ENCODE measurements around the gene PRIM1. TPM values are rescaled to one million over a fixed set of nuclear protein-coding genes. Genes with fewer than 3 reads are reported as not detected.

PRIM1 gene
- polyA plus RNA-seq, 1 donor (not counting 4 experiments of a cell fraction or from before 2014, with no cell fraction given), result 12.0 TPM

DNA sequence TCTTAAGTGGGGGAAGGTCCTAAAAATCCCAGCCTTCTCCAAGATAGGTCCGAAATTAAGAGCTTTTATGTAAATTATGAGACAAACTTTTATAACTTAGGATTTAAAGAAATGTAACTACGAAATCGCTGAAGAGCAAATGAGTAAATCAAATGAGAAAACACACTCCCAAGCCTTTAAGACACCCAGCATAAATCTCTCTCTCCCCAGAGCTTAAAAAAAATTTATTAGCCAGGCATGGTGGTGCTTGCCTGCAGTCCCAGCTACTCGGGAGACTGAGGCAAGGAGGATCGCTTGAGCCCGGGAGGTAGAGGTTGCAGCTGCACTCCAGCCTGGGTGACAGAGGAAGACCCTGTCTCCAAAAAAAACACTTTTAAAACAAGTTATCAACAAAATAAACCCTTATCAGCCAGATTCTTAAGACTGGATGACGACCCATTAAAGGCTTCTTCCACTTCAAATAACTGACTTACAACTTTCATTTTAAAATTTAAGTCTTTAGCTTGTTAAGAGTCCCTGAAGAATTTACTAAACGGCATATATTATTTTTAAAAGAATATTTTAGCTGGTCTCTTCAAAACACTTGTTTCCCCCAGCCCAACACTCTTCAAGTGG, 67.3 kb downstream of the PRIM1 start:
- Histone ChIP-seq H3K79me2 (ENCODE audit: control insufficient read depth, insufficient read depth, low read length) (peaks cover 80% of the 10 kb centered on the region), H4K20me1 (ENCODE audit: control insufficient read depth, extremely low read depth, insufficient read depth, low read length) (peaks cover 30% of the 10 kb centered on the region), H3K27ac (ENCODE audit: control insufficient read depth, insufficient read depth, low read length) (peak overlapping the region; percentile 39), H3K9me1 (ENCODE audit: control insufficient read depth, extremely low read depth, insufficient read depth, low read length) (no peaks in the 10 kb centered on the region), H3K4me1 (ENCODE audit: control insufficient read depth, extremely low read depth, insufficient read depth, low read length) (peaks cover 21% of the 10 kb centered on the region), H3K9me3 (ENCODE audit: control insufficient read depth, low read depth, low read length) (no peaks in the 10 kb centered on the region), H3K9ac (ENCODE audit: control insufficient read depth, extremely low read depth, insufficient read depth, low read length) (peak overlapping the region; percentile 58), H3K36me3 (ENCODE audit: control insufficient read depth in 2 of 2, extremely low read depth in 1 of 2, insufficient read depth in 2 of 2, low read length in 2 of 2) (peaks cover 4 to 8% of the 10 kb centered on the region in 2 experiments), H3K27me3 (ENCODE audit: control insufficient read depth, extremely low read depth, insufficient read depth, low read length) (no peaks in the 10 kb centered on the region), H3K4me3 (ENCODE audit: control insufficient read depth in 2 of 3, extremely low read depth in 1 of 3, insufficient read depth in 2 of 3, low read depth in 1 of 3, low read length in 3 of 3) (peak overlapping the region; percentile 63 to 98 (median 93)), H2AFZ (ENCODE audit: control insufficient read depth, low read length) (no peak overlapping the region), H3K4me2 (ENCODE audit: control insufficient read depth, extremely low read depth, insufficient read depth, low read depth, low read length) (peak overlapping the region; percentile 90)
- DNase-seq (ENCODE audit: low read depth, low spot score), result no peak
- dilution Hi-C loops (cut with MboI; ENCODE audit: extremely low pct_ligation_motif_present, low sequenced_read_pairs), result no loop called here
- no peak for FAIRE-seq
- TF ChIP-seq, protein P1, sequence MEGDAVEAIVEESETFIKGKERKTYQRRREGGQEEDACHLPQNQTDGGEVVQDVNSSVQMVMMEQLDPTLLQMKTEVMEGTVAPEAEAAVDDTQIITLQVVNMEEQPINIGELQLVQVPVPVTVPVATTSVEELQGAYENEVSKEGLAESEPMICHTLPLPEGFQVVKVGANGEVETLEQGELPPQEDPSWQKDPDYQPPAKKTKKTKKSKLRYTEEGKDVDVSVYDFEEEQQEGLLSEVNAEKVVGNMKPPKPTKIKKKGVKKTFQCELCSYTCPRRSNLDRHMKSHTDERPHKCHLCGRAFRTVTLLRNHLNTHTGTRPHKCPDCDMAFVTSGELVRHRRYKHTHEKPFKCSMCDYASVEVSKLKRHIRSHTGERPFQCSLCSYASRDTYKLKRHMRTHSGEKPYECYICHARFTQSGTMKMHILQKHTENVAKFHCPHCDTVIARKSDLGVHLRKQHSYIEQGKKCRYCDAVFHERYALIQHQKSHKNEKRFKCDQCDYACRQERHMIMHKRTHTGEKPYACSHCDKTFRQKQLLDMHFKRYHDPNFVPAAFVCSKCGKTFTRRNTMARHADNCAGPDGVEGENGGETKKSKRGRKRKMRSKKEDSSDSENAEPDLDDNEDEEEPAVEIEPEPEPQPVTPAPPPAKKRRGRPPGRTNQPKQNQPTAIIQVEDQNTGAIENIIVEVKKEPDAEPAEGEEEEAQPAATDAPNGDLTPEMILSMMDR (optimal IDR thresholded peaks at IDR 0.05 in 1 of 3, IDR thresholded peaks at IDR 0.05 in 1 of 3, conservative IDR thresholded peaks at IDR 0.05 in 1 of 3; ENCODE audit: extremely low read depth in 1 of 3, insufficient read depth in 2 of 3, low read length in 3 of 3), result no peak
- no peak for TF ChIP-seq EZH2 (IDR thresholded peaks at IDR 0.05; ENCODE audit: low read length)

DNA sequence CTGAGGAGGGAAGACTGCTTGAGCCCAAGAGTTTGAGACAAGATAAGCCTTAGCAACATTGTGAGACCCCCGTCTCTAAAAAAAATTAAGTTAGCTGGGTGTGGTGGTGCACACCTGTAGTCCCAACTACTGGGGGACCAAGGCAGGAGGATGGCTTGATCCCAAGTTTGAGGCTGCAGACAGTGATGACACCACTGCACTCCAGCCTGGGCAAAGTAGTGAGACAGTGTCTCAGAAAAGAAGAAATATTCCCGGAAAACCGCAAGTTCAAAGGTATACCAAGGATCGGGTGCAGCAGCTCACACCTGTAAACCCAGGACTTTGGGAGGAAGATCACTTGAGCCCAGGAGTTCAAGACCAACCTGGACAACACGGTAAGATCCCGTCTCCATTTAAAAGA, 69.8 kb downstream of the PRIM1 start:
- dilution Hi-C loops (cut with MboI; ENCODE audit: extremely low pct_ligation_motif_present, low sequenced_read_pairs), result no loop called here
- peaks cover 99% of the 10 kb centered on the region for H3K79me2 ChIP-seq (ENCODE audit: control insufficient read depth, insufficient read depth, low read length)
- FAIRE-seq (no peak), DNase-seq (ENCODE audit: low read depth, low spot score) (no peak)
- H2AFZ ChIP-seq (ENCODE audit: control insufficient read depth, low read length), result no peak overlapping the region
- H3K9me3 ChIP-seq (ENCODE audit: control insufficient read depth, low read depth, low read length), result no peaks in the 10 kb centered on the region
- no peak overlapping the region for H3K27ac ChIP-seq (ENCODE audit: control insufficient read depth, insufficient read depth, low read length)
- no peak overlapping the region for H3K4me3 ChIP-seq (ENCODE audit: control insufficient read depth in 2 of 3, extremely low read depth in 1 of 3, insufficient read depth in 2 of 3, low read depth in 1 of 3, low read length in 3 of 3)
- H3K27me3 ChIP-seq (ENCODE audit: control insufficient read depth, extremely low read depth, insufficient read depth, low read length), result no peaks in the 10 kb centered on the region
- no peak overlapping the region for H3K9ac ChIP-seq (ENCODE audit: control insufficient read depth, extremely low read depth, insufficient read depth, low read length)
- H3K4me1 ChIP-seq (ENCODE audit: control insufficient read depth, extremely low read depth, insufficient read depth, low read length), result peaks cover 15% of the 10 kb centered on the region
- peaks cover 32% of the 10 kb centered on the region for H4K20me1 ChIP-seq (ENCODE audit: control insufficient read depth, extremely low read depth, insufficient read depth, low read length)
- no peak for TF ChIP-seq EZH2 (IDR thresholded peaks at IDR 0.05; ENCODE audit: low read length)
- TF ChIP-seq, protein P1 (optimal IDR thresholded peaks at IDR 0.05 in 1 of 3, IDR thresholded peaks at IDR 0.05 in 1 of 3, conservative IDR thresholded peaks at IDR 0.05 in 1 of 3; ENCODE audit: extremely low read depth in 1 of 3, insufficient read depth in 2 of 3, low read length in 3 of 3), result no peak
- peaks cover 4 to 8% of the 10 kb centered on the region in 2 experiments for H3K36me3 ChIP-seq (ENCODE audit: control insufficient read depth in 2 of 2, extremely low read depth in 1 of 2, insufficient read depth in 2 of 2, low read length in 2 of 2)
- H3K9me1 ChIP-seq (ENCODE audit: control insufficient read depth, extremely low read depth, insufficient read depth, low read length), result no peaks in the 10 kb centered on the region
- no peak overlapping the region for H3K4me2 ChIP-seq (ENCODE audit: control insufficient read depth, extremely low read depth, insufficient read depth, low read depth, low read length)

Other genes starting within 250 kb of the PRIM1 start
- 46.2 to 83.0 TPM (median 64.5 TPM) in 3 replicates for gene RBMS2, start 230.5 kb downstream of the PRIM1 start, polyA plus RNA-seq
- 55.7 to 63.7 TPM (median 56.6 TPM) in 3 replicates for gene BAZ2A, start 122.0 kb downstream of the PRIM1 start, polyA plus RNA-seq
- 1,041 to 1,488 TPM (median 1,355 TPM) in 3 replicates for gene ATP5F1B, start 106.3 kb downstream of the PRIM1 start, polyA plus RNA-seq
- 53.0 to 136 TPM (median 112 TPM) in 3 replicates for gene PTGES3, start 64.0 kb downstream of the PRIM1 start, polyA plus RNA-seq
- gene NACA, start 27.0 kb downstream of the PRIM1 start, polyA plus RNA-seq, result 649 to 953 TPM (median 747 TPM) in 3 replicates
- 0.21 to 1.3 TPM (median 0.45 TPM) in 3 replicates for gene HSD17B6, start 11.0 kb upstream of the PRIM1 start, polyA plus RNA-seq
- gene SDR9C7, start 182.1 kb upstream of the PRIM1 start, polyA plus RNA-seq, result 1.3 to 2.4 TPM (median 1.3 TPM) in 3 replicates
- 0.10 to 0.30 TPM (median 0.21 TPM) in 3 replicates for gene RDH16, start 205.3 kb upstream of the PRIM1 start, polyA plus RNA-seq

All from keratinocyte (primary cell).